Activated CD8-positive, alpha-beta T cell treated with anti-CD3 and anti-CD28 coated beads for 36 hours (primary cell): ENCODE data around the gene SCLY. TPM values are rescaled to one million over a fixed set of nuclear protein-coding genes. Genes with fewer than 3 reads are reported as not detected.

Experiments used
- ATAC-seq: fragments of 200-7000 bp; cut with Tn5 transposase; one replicate; pipeline ENCODE4 v1.10.0; 2021; ENCODE audit warnings: mild to moderate bottlenecking, moderate library complexity
- CTCF ChIA-PET: fragments of 350-600 bp; sonication (Branson Sonifier 250); formaldehyde crosslinking; loops from one replicate; lab custom pipeline; 2021; ENCODE audit warnings: antibody characterized with exemption; lab: Charles Lee
- POLR2A ChIA-PET: fragments of 350-600 bp; sonication (Branson Sonifier 250); formaldehyde crosslinking; loops from one replicate; lab custom pipeline; 2021; ENCODE audit warnings: antibody characterized with exemption; lab: Charles Lee
- DNase-seq: peaks from one replicate; pipeline ENCODE4 v3.0.0-alpha.2; 2020
- H3K27ac Mint-ChIP-seq: one replicate; pipeline ENCODE4 v1.8.0; 2021; ENCODE audit warnings: mild to moderate bottlenecking, mixed read lengths
- H3K27me3 Mint-ChIP-seq: one replicate; pipeline ENCODE4 v1.8.0; 2021; ENCODE audit warnings: mixed read lengths
- H3K36me3 Mint-ChIP-seq: one replicate; pipeline ENCODE4 v1.8.0; 2021; ENCODE audit warnings: low read depth, mixed read lengths
- H3K4me1 Mint-ChIP-seq: one replicate; pipeline ENCODE4 v1.8.0; 2021; ENCODE audit warnings: low read depth, mixed read lengths
- H3K4me3 Mint-ChIP-seq: one replicate; pipeline ENCODE4 v1.8.0; 2021; ENCODE audit warnings: mild to moderate bottlenecking, moderate library complexity, mixed read lengths
- H3K9me3 Mint-ChIP-seq: one replicate; pipeline ENCODE4 v1.8.0; 2021; ENCODE audit warnings: mixed read lengths
- CTCF ChIP-seq: fragments of 200-600 bp; IDR thresholded peaks from one replicate; pipeline ENCODE4 v1.8.0; 2022; ENCODE audit warnings: antibody characterized with exemption, mild to moderate bottlenecking
- intact Hi-C: fragments of 100-400 bp; cut with micrococcal nuclease; formaldehyde crosslinking; loops from one replicate; pipeline ENCODE4 v1.10.0; 2022
- total RNA-seq, 2 experiments: library from RNA; stranded (reverse); gene quantifications; one replicate each; pipeline ENCODE4 v1.2.3, GENCODE V29; 2021

Gene SCLY
- total RNA-seq, 2 experiments from 2014 or later: 77.9 to 93.2 TPM

GRCh38 chr2:238095143-238095542 lies 34.3 kb downstream of the SCLY start:
- no peaks in the 10 kb centered on the region for H3K27me3 Mint-ChIP-seq
- H3K36me3 Mint-ChIP-seq: peaks cover 12% of the 10 kb centered on the region
- CTCF ChIA-PET: no interaction called here
- no peak for TF ChIP-seq CTCF
- H3K4me3 Mint-ChIP-seq: no peak overlapping the region
- POLR2A ChIA-PET: interaction anchor here (1.2 kb wide), 1 partner anchor 14 kb away, joined by 3 read pairs; no protein-coding TSS in a partner anchor
- no peaks in the 10 kb centered on the region for H3K9me3 Mint-ChIP-seq
- H3K27ac Mint-ChIP-seq: no peak overlapping the region
- ATAC-seq (no peak), DNase-seq (no peak)
- intact Hi-C loops: no loop called here
- peaks cover 2% of the 10 kb centered on the region for H3K4me1 Mint-ChIP-seq

GRCh38 chr2:238096311-238097011 lies 35.7 kb downstream of the SCLY start:
- Mint-ChIP-seq H3K36me3 (peaks cover 6% of the 10 kb centered on the region), H3K27me3 (no peaks in the 10 kb centered on the region), H3K27ac (no peak overlapping the region), H3K4me3 (no peak overlapping the region), H3K9me3 (no peaks in the 10 kb centered on the region), H3K4me1 (peaks cover 2% of the 10 kb centered on the region)
- intact Hi-C loops: no loop called here
- ChIA-PET POLR2A (interaction anchor here (1.2 kb wide), 1 partner anchor 13 kb away, joined by 3 read pairs; no protein-coding TSS in a partner anchor), CTCF (no interaction called here)
- TF ChIP-seq CTCF: no peak
- DNase-seq (no peak), ATAC-seq (no peak)

- DNase-seq: no peak
- intact Hi-C loops: no loop called here
- Mint-ChIP-seq H3K4me1 (peaks cover 2% of the 10 kb centered on the region), H3K27me3 (no peaks in the 10 kb centered on the region), H3K27ac (no peak overlapping the region), H3K4me3 (no peak overlapping the region), H3K9me3 (no peaks in the 10 kb centered on the region), H3K36me3 (peaks cover 6% of the 10 kb centered on the region)
- ChIA-PET CTCF (no interaction called here), POLR2A (interaction anchor here (1.0 kb wide), 1 partner anchor 25 kb away, joined by 3 read pairs; no protein-coding TSS in a partner anchor)
- no peak for TF ChIP-seq CTCF
- no peak for ATAC-seq
Measured at GRCh38 chr2:238097201-238097987, 36.6 kb downstream of the SCLY start.

- ATAC-seq: peak; percentile 22
- intact Hi-C loops: no loop called here
- no peak overlapping the region for H3K27ac Mint-ChIP-seq
- no peaks in the 10 kb centered on the region for H3K27me3 Mint-ChIP-seq
- no peak overlapping the region for H3K4me3 Mint-ChIP-seq
- H3K36me3 Mint-ChIP-seq: peaks cover 3% of the 10 kb centered on the region
- TF ChIP-seq CTCF: no peak
- ChIA-PET POLR2A (interaction anchor here (0.6 to 1.7 kb wide), 3 partner anchors 11 to 25 kb away, joined by 3 to 4 read pairs (median 3); no protein-coding TSS in a partner anchor), CTCF (no interaction called here)
- no peaks in the 10 kb centered on the region for H3K9me3 Mint-ChIP-seq
- peaks cover 2% of the 10 kb centered on the region for H3K4me1 Mint-ChIP-seq
- DNase-seq: no peak
Measured at GRCh38 chr2:238097988-238098871, 37.4 kb downstream of the SCLY start.
